ENCODE measurements around the gene PYDC1.
A peak's percentile ranks its signal among the peaks of the same experiment; 100 is the strongest.
"Not testable (repeated sequence)": the region's sequence is repeated elsewhere in the genome, so short reads cannot be mapped to it uniquely, and the experiment has no call there.

Gene PYDC1

GRCh38 chr16:31177136-31177535 is 39.8 kb downstream of the PYDC1 start:
- peak; percentile 29 for DNase-seq

- not testable (repeated sequence) for DNase-seq
Measured at GRCh38 chr16:31170048-31170447, 46.9 kb downstream of the PYDC1 start.

GRCh38 chr16:31168848-31169247 is 48.1 kb downstream of the PYDC1 start:
- no peak for DNase-seq

- DNase-seq, result no peak
Measured at GRCh38 chr16:31167315-31167714, 49.6 kb downstream of the PYDC1 start.

Data from effector CD4-positive, alpha-beta T cell (primary cell).